H9 (cell line): ENCODE data around the gene ACKR3. TPM values are rescaled to one million over a fixed set of nuclear protein-coding genes. Genes with fewer than 3 reads are reported as not detected.

Experiments used
- DNase-seq: peaks from one replicate; pipeline ENCODE4 v3.0.0-alpha.2; 2017
- H2AFZ ChIP-seq: one replicate; pipeline ENCODE4 v1.6.1; 2013; ENCODE audit warnings: mild to moderate bottlenecking, low read length, control low read depth, moderate library complexity
- H2AK5ac ChIP-seq: 2 replicates; pipeline ENCODE4 v1.6.1; 2013; ENCODE audit warnings: low read length, control low read depth, mixed read lengths; ENCODE audit not compliant: insufficient read length
- H2BK120ac ChIP-seq: one replicate; pipeline ENCODE4 v1.6.1; 2013; ENCODE audit warnings: low read depth, mild to moderate bottlenecking, low read length, control low read depth, inconsistent platforms; ENCODE audit not compliant: poor library complexity, severe bottlenecking
- H2BK12ac ChIP-seq: 2 replicates; pipeline ENCODE4 v1.6.1; 2013; ENCODE audit warnings: low read length, control low read depth, mixed read lengths, low read depth; ENCODE audit not compliant: insufficient read length
- H2BK15ac ChIP-seq: 2 replicates; pipeline ENCODE4 v1.6.1; 2013; ENCODE audit warnings: low read depth, low read length, control low read depth
- H2BK20ac ChIP-seq: one replicate; pipeline ENCODE4 v1.6.1; 2013; ENCODE audit warnings: low read depth, mild to moderate bottlenecking, low read length, control low read depth, inconsistent platforms; ENCODE audit not compliant: poor library complexity, severe bottlenecking
- H2BK5ac ChIP-seq: 2 replicates; pipeline ENCODE4 v1.6.1; 2013; ENCODE audit warnings: low read length, control low read depth, mixed read lengths; ENCODE audit not compliant: insufficient read length
- H3K14ac ChIP-seq: 2 replicates; pipeline ENCODE4 v1.6.1; 2013; ENCODE audit warnings: low read length, control low read depth; ENCODE audit not compliant: insufficient read depth
- H3K18ac ChIP-seq: 2 replicates; pipeline ENCODE4 v1.6.1; 2013; ENCODE audit warnings: low read depth, mild to moderate bottlenecking, mixed read lengths, low read length, control low read depth; ENCODE audit not compliant: insufficient read length
- H3K23ac ChIP-seq: 2 replicates; pipeline ENCODE4 v1.6.1; 2013; ENCODE audit warnings: low read length, control low read depth, mixed read lengths, low read depth; ENCODE audit not compliant: insufficient read length
- H3K23me2 ChIP-seq: 2 replicates; pipeline ENCODE4 v1.6.1; 2013; ENCODE audit warnings: low read depth, mild to moderate bottlenecking, mixed read lengths, low read length, control low read depth; ENCODE audit not compliant: insufficient read length, poor library complexity, severe bottlenecking
- H3K27ac ChIP-seq: 2 replicates; pipeline ENCODE4 v1.5.1; 2013; ENCODE audit warnings: low read length, control low read depth, mixed read lengths, low read depth; ENCODE audit not compliant: insufficient read length
- H3K27me3 ChIP-seq: 2 replicates; pipeline ENCODE4 v1.6.1; 2013; ENCODE audit warnings: low read length, control low read depth, inconsistent platforms; ENCODE audit not compliant: insufficient read depth
- H3K4ac ChIP-seq: 2 replicates; pipeline ENCODE4 v1.6.1; 2013; ENCODE audit warnings: low read depth, mild to moderate bottlenecking, control low read depth, inconsistent platforms, low read length, moderate library complexity
- H3K4me1 ChIP-seq: 2 replicates; pipeline ENCODE4 v1.6.1; 2013; ENCODE audit warnings: low read length, control low read depth, inconsistent platforms; ENCODE audit not compliant: insufficient read depth
- H3K4me2 ChIP-seq: 2 replicates; pipeline ENCODE4 v1.6.1; 2013; ENCODE audit warnings: low read length, control low read depth, mixed read lengths; ENCODE audit not compliant: insufficient read length, insufficient read depth
- H3K56ac ChIP-seq: 2 replicates; pipeline ENCODE4 v1.6.1; 2013; ENCODE audit warnings: low read depth, mild to moderate bottlenecking, mixed read lengths, low read length, control low read depth; ENCODE audit not compliant: insufficient read length
- H3K79me1 ChIP-seq: 2 replicates; pipeline ENCODE4 v1.6.1; 2013; ENCODE audit warnings: low read depth, mild to moderate bottlenecking, moderate library complexity, low read length, control low read depth, inconsistent platforms; ENCODE audit not compliant: insufficient read depth, poor library complexity, severe bottlenecking
- H3K79me2 ChIP-seq: 2 replicates; pipeline ENCODE4 v1.6.1; 2013; ENCODE audit warnings: low read length, control low read depth, inconsistent platforms; ENCODE audit not compliant: insufficient read depth
- H3K9ac ChIP-seq: 2 replicates; pipeline ENCODE4 v1.6.1; 2013; ENCODE audit warnings: low read length, control low read depth, mixed read lengths; ENCODE audit not compliant: insufficient read length; ENCODE audit errors: extremely low read depth
- H3K9me3 ChIP-seq: one replicate; pipeline ENCODE4 v1.6.1; 2013; ENCODE audit warnings: low read depth, low read length, inconsistent platforms; ENCODE audit not compliant: control insufficient read depth
- H3T11ph ChIP-seq: one replicate; pipeline ENCODE4 v1.6.1; 2013; ENCODE audit warnings: mild to moderate bottlenecking, low read length, control low read depth, inconsistent platforms
- H4K20me1 ChIP-seq: one replicate; pipeline ENCODE4 v1.6.1; 2013; ENCODE audit not compliant: control insufficient read depth, insufficient read length, insufficient read depth
- H4K5ac ChIP-seq: 2 replicates; pipeline ENCODE4 v1.6.1; 2013; ENCODE audit warnings: low read depth, mild to moderate bottlenecking, mixed read lengths, low read length, control low read depth; ENCODE audit not compliant: insufficient read length
- H4K8ac ChIP-seq: replicated peaks from 2 replicates; pipeline ENCODE4 v1.6.1; 2013; ENCODE audit warnings: low read length, control low read depth, mixed read lengths, low read depth; ENCODE audit not compliant: insufficient read length
- H4K91ac ChIP-seq: 2 replicates; pipeline ENCODE4 v1.6.1; 2013; ENCODE audit warnings: low read depth, mild to moderate bottlenecking, moderate library complexity, mixed read lengths, low read length, control low read depth; ENCODE audit not compliant: insufficient read length
- H3K27ac Mint-ChIP-seq, 3 experiments: 2 replicates in 2 of 3; 3 replicates in 1 of 3; pipeline ENCODE4 v1.8.0; 2020 to 2021; ENCODE audit warnings: mixed read lengths in 3 of 3, mild to moderate bottlenecking in 1 of 3, moderate library complexity in 1 of 3
- H3K27me3 Mint-ChIP-seq: 2 replicates; pipeline ENCODE4 v1.8.0; 2021; ENCODE audit warnings: low read depth, mild to moderate bottlenecking, moderate library complexity, mixed read lengths
- H3K36me3 Mint-ChIP-seq, 3 experiments: 2 replicates in 2 of 3; 3 replicates in 1 of 3; pipeline ENCODE4 v1.8.0; 2020 to 2021; ENCODE audit warnings: low read depth in 3 of 3, mixed read lengths in 3 of 3; ENCODE audit not compliant: insufficient read depth in 1 of 3
- H3K4me1 Mint-ChIP-seq, 2 experiments: 2 replicates each; pipeline ENCODE4 v1.8.0; 2020; ENCODE audit warnings: mixed read lengths in 2 of 2
- H3K4me3 Mint-ChIP-seq, 2 experiments: 2 replicates in 1 of 2; 3 replicates in 1 of 2; pipeline ENCODE4 v1.8.0; 2020 to 2021; ENCODE audit warnings: mild to moderate bottlenecking in 2 of 2, mixed read lengths in 2 of 2, moderate library complexity in 1 of 2
- H3K9me3 Mint-ChIP-seq, 2 experiments: 2 replicates in 1 of 2; 3 replicates in 1 of 2; pipeline ENCODE4 v1.8.0; 2020; ENCODE audit warnings: mild to moderate bottlenecking in 2 of 2, mixed read lengths in 2 of 2, moderate library complexity in 1 of 2
- total RNA-seq: library from RNA; stranded (reverse); gene quantifications from 2 replicates; pipeline ENCODE4 v1.2.1, GENCODE V29; 2021
- TF ChIP-seq, protein P1 (sequence below): fragments of 200-600 bp; sonication (generic); conservative IDR thresholded peaks from 3 replicates; pipeline ENCODE4 v1.8.0; 2021; ENCODE audit warnings: antibody characterized with exemption, mild to moderate bottlenecking

Gene ACKR3
- total RNA-seq, 1 experiment from 2014 or later, result 0.44 TPM

DNA sequence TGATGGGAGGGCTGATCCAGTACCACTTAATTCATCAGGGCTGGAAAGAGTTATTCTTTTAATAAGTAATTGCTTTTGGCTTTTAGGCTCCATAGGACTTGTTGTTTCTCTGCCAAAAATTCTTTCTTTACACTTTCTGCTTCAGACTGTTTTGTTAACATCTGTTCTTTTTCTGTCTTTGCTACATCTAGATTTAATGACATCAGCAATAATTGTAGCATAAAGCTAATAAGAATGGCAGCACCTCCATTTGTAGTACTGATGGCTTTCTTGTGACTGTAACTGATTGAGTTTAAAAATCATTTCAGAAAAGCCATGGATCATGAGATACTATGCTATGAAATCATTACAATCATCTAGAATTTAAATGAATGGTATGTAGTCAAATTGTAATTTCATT lies 46.4 kb upstream of the ACKR3 start:
- no peak overlapping the region for H3K56ac ChIP-seq
- Mint-ChIP-seq H3K4me3 (no peak overlapping the region), H3K36me3 (no peaks in the 10 kb centered on the region; a peak in 1 of 7 replicates), H3K9me3 (no peaks in the 10 kb centered on the region; a peak in 1 of 5 replicates), H3K27ac (no peak overlapping the region), H3K4me1 (no peaks in the 10 kb centered on the region; a peak in 1 of 4 replicates), H3K27me3 (peaks cover 7% of the 10 kb centered on the region)
- no peak overlapping the region for H2AFZ ChIP-seq
- H3K4me1 ChIP-seq, result no peaks in the 10 kb centered on the region
- H3K23me2 ChIP-seq, result no peaks in the 10 kb centered on the region
- H4K5ac ChIP-seq, result no peak overlapping the region
- H4K91ac ChIP-seq, result no peak overlapping the region
- H2BK120ac ChIP-seq, result no peak overlapping the region
- no peak overlapping the region for H3K23ac ChIP-seq
- no peak overlapping the region for H2BK15ac ChIP-seq
- no peak overlapping the region for H3K27ac ChIP-seq
- H2BK12ac ChIP-seq, result no peak overlapping the region
- no peaks in the 10 kb centered on the region for H3K27me3 ChIP-seq
- no peak overlapping the region for H2BK20ac ChIP-seq
- H4K20me1 ChIP-seq, result no peaks in the 10 kb centered on the region
- H2BK5ac ChIP-seq, result no peak overlapping the region
- no peaks in the 10 kb centered on the region for H3K9me3 ChIP-seq
- no peak overlapping the region for H2AK5ac ChIP-seq
- no peaks in the 10 kb centered on the region for H3K79me2 ChIP-seq
- TF ChIP-seq, protein P1, sequence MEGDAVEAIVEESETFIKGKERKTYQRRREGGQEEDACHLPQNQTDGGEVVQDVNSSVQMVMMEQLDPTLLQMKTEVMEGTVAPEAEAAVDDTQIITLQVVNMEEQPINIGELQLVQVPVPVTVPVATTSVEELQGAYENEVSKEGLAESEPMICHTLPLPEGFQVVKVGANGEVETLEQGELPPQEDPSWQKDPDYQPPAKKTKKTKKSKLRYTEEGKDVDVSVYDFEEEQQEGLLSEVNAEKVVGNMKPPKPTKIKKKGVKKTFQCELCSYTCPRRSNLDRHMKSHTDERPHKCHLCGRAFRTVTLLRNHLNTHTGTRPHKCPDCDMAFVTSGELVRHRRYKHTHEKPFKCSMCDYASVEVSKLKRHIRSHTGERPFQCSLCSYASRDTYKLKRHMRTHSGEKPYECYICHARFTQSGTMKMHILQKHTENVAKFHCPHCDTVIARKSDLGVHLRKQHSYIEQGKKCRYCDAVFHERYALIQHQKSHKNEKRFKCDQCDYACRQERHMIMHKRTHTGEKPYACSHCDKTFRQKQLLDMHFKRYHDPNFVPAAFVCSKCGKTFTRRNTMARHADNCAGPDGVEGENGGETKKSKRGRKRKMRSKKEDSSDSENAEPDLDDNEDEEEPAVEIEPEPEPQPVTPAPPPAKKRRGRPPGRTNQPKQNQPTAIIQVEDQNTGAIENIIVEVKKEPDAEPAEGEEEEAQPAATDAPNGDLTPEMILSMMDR, result no peak
- no peak overlapping the region for H3K9ac ChIP-seq
- H3K18ac ChIP-seq, result no peak overlapping the region
- no peak overlapping the region for H3T11ph ChIP-seq
- no peak overlapping the region for H4K8ac ChIP-seq
- H3K79me1 ChIP-seq, result no peaks in the 10 kb centered on the region
- H3K14ac ChIP-seq, result no peak overlapping the region
- H3K4ac ChIP-seq, result no peak overlapping the region
- DNase-seq, result no peak
- no peak overlapping the region for H3K4me2 ChIP-seq
